NCI-H1417 treated with DMSO at 0.1 percent for 48 hours (cell line): Measurements from ENCODE around the gene DIP2C.
"Not testable (repeated sequence)": the region's sequence is repeated elsewhere in the genome, so short reads cannot be mapped to it uniquely, and the experiment has no call there.

Source experiments
- DNase-seq: peaks from one replicate; lab custom pipeline; 2025; lab: John Stamatoyannopoulos, UW

The DIP2C gene

GRCh38 chr10:326894-327635 lies 362.4 kb downstream of the DIP2C start:
- DNase-seq, result no peak

DNA sequence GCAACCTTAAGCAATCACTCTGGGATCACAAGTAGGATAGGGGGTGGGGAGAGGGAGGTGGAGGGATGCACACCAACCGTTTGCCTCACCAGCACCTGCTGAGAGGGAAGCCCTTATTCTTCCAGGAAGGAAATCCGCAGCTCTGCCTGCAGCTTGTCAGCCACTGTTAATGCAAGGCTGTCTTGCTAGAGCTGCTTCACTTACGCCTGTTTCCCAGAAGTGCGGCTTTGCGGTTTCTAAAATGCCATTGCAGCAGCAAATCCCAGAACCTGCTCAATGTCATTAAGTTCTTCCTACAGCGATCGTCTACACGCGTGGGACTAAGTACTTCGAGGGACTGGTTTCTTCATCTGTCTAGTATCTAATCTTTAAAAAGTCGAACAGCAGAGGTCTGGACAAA lies 363.1 kb downstream of the DIP2C start:
- no peak for DNase-seq

DNA sequence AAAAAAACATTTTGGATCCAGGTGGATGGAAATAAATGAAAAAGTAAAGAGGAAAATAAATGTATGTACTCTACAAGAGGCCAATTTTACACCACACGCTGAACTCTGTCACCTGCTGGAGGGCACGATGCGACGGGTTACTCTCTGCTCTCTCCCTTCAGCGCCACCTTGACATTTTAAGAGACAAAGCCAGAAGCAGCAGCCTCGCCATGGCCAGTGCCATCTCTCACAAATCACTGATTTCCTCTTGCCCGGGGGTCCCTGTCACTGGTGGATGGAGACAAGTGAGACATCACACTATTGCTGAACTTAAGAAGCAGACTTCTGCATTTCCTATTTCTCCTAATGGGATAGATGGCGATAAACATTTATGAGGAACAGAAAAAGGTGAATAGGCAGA lies 364.2 kb downstream of the DIP2C start:
- no peak for DNase-seq

- no peak for DNase-seq
Observed at GRCh38 chr10:324593-324992, 364.9 kb downstream of the DIP2C start.

GRCh38 chr10:323651-324293 lies 365.7 kb downstream of the DIP2C start:
- no peak for DNase-seq

DNA sequence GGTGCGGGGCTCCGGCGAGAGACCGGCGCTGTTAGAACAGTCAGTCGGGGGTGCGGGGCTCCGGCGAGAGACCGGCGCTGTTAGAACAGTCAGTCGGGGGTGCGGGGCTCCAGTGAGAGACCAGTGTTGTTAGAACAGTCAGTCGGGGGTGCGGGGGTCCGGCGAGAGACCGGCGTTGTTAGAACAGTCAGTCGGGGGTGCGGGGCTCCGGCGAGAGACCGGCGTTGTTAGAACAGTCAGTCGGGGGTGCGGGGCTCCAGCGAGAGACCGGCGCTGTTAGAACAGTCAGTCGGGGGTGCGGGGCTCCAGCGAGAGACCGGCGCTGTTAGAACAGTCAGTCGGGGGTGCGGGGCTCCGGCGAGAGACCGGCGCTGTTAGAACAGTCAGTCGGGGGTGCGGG lies 366.4 kb downstream of the DIP2C start:
- DNase-seq, result not testable (repeated sequence)

- no peak for DNase-seq
Observed at GRCh38 chr10:320771-321170, 368.7 kb downstream of the DIP2C start.

- no peak for DNase-seq
Observed at GRCh38 chr10:317926-318325, 371.5 kb downstream of the DIP2C start.

DNA sequence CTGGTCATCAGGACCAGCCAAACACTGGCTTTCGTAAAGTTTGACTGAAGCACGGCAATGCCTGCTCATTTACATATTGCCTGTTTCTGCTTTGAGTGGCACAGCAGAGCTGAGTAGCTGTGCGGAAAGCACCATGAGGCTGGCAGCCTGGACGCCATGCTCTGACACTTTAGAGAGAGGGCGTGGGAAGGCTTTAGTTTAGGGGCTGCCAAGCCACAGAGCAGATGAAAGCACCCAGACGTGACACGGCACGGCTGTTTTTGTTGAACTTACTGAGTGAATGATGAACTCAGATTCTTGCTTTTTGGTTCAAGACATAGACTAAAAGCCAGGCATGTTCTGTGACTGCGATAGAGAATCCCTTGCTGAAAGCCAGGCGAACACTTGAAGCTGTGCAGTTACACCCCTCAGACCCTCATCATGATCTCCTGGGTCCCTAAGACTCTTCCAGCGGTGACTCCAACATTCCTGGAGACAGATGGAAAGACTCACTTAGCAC lies 372.1 kb downstream of the DIP2C start:
- DNase-seq, result no peak

GRCh38 chr10:316390-316789 lies 373.1 kb downstream of the DIP2C start:
- DNase-seq, result no peak

DNA sequence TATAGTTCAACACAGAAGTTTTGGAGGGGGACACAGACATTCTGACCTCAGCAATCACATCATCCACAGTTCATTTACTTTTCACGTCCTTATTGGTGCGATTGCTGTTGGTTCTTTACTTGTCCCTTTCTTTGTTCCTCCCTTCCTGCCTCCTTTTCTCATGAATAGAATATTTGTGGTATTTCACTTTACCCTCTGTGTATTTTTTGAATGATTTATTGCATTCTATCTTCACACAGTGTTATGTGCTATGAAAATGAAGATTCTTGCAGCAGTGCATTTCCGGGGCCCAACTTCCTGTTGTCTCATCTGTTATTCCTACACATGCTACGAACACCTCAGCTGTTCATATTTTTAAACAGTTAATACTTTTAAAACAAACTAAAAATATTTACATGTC lies 374.6 kb downstream of the DIP2C start:
- no peak for DNase-seq

GRCh38 chr10:314381-314780 lies 375.1 kb downstream of the DIP2C start:
- DNase-seq, result no peak

DNA sequence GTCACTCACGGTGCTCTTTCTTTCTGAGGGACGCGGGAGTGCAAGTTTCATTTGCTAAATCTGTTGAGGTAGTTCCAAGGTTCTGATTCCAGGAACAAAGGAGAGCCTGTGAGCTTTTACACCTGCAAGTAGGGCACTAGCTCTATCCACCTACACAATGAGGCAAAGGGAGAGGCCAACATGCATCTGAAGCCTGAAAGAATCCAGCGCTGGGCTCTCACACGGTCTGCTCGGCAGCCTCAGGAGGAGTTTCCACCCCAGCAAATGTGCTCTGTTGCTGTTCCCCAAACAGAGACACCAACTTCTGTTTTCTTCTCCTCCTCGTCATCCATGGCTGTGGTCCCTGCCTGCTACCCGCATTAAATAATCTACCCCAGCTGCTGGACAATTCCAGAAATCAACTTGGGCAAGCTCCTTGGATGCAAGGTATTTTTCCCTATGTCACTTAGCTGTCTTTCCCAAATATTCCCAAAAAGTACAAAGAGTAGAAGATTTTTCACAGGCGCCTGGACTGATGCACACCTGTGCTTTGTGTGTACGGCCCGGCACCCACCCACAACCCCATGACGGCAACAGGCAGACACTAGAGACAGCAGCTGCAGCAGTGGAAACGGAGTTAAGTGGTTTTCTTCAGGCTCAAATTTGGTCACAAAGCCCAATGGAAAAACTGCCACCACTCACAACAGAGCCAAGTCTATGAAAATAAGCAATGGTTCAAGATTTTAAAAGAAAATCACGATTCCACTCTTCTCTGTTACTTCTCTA lies 377.4 kb downstream of the DIP2C start:
- DNase-seq, result no peak

GRCh38 chr10:310976-311639 lies 378.4 kb downstream of the DIP2C start:
- no peak for DNase-seq

- DNase-seq, result no peak
Observed at GRCh38 chr10:310371-310770, 379.1 kb downstream of the DIP2C start.

- no peak for DNase-seq
Observed at GRCh38 chr10:308572-309085, 380.8 kb downstream of the DIP2C start.

DNA sequence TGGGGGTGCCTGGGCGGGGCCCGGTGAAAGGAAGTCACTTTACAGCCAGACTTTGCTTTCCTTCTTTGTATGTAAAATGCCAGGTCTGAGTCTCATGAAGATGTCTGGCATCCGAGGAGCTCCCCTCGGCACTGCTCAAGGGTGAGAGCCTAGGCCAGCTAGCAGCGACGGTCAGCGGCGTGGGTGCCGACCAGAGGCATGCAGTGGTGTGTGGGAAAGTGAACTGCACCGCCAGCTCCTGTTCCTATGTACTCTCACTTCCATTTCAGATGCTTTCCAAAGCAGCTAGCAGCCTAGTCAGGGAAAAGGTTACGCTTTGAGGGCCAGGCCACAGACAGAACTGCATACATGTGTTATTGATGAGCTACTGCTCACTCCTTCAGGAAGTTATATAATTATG lies 381.4 kb downstream of the DIP2C start:
- no peak for DNase-seq

- DNase-seq, result no peak
Observed at GRCh38 chr10:307659-308058, 381.8 kb downstream of the DIP2C start.

DNA sequence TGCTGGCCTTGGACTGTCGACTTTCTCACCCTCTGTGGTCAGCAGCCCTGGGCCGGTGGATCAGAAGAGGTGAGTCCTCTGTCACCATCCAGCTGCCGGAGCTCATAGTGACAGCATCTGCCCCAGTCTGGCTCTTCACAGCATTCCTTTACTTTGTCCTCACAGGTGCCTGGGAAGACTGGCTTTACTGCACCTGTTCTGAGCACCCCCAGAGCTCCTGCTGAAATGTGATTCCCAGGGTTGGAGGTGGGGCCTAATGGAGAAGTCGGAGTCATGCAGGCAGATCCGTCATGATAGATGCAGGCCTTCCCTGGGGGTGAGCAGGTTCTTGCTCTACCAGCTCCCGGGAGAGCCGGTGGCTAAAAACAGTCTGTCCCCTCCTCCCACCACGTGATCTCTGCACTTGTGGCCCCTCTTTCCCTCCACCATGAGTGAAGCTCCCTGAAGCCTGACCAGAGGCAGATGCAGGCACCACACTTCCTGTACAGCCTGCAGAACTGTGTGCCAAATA lies 382.7 kb downstream of the DIP2C start:
- DNase-seq, result no peak

DNA sequence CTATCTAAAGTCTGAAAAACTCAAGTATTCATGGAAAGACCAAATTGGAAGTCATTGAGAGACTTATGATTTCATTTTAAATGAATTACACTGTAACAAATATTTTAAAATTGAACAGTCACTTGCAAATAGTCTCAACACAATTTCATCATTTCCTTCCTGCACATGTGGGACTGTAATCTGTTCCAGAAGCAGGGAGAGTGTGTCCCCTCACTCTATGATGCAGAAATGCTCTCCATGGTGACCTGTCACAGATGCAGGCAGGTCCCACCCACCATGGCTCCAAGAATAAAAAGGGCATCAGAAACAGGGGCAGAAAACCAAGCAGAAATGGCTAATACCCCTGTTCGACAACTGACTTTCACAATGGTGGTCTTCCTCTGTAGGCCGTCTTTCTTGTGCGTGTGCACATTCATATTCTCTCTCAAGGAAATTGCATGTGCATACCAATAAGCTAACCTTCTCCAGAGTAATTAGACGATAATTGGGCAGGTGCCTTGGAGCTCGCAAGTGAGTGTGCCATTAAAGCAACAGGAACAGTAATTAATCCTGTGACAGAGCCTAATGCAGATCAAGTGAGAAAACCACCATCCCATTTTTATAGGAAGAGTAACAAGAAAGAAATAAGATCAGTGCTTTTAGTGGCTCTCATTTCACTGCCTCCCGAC lies 383.3 kb downstream of the DIP2C start:
- DNase-seq, result no peak

- DNase-seq, result no peak
Observed at GRCh38 chr10:305034-305433, 384.4 kb downstream of the DIP2C start.
